Astrocyte (in vitro differentiated cells and primary cell): ENCODE data around the gene MICAL3. TPM values are rescaled to one million over a fixed set of nuclear protein-coding genes. Genes with fewer than 3 reads are reported as not detected.
A peak's percentile ranks its signal among the peaks of the same experiment; 100 is the strongest.

Source experiments
- DNase-seq: peaks from one replicate; pipeline ENCODE4 v3.0.0-alpha.2; 2010; ENCODE audit warnings: low read depth
- FAIRE-seq: peaks from 2 replicates; lab custom pipeline; 2011; peaks lifted over from hg19 to GRCh38; lab: Jason Lieb, UNC
- H2AFZ ChIP-seq: 2 replicates; pipeline ENCODE4 v1.6.0; 2012; ENCODE audit warnings: low read depth, low read length, inconsistent platforms
- H3K27ac ChIP-seq: 2 replicates; pipeline ENCODE4 v1.5.1; 2011; ENCODE audit warnings: low read depth, low read length, inconsistent platforms
- H3K27me3 ChIP-seq: 2 replicates; pipeline ENCODE4 v1.6.0; 2011; ENCODE audit warnings: low read length, inconsistent platforms; ENCODE audit not compliant: insufficient read depth
- H3K36me3 ChIP-seq: 2 replicates; pipeline ENCODE4 v1.5.1; 2011; ENCODE audit warnings: low read length, inconsistent platforms; ENCODE audit not compliant: insufficient read depth
- H3K4me1 ChIP-seq: 2 replicates; pipeline ENCODE4 v1.5.1; 2011; ENCODE audit warnings: low read length, inconsistent platforms; ENCODE audit not compliant: insufficient read depth
- H3K4me2 ChIP-seq: 2 replicates; pipeline ENCODE4 v1.6.0; 2012; ENCODE audit warnings: low read length, inconsistent platforms
- H3K4me3 ChIP-seq: 2 replicates; pipeline ENCODE4 v1.5.1; 2011; ENCODE audit warnings: low read depth, mild to moderate bottlenecking, low read length, inconsistent platforms; ENCODE audit not compliant: insufficient read depth
- H3K79me2 ChIP-seq: 2 replicates; pipeline ENCODE4 v1.6.0; 2012; ENCODE audit warnings: mild to moderate bottlenecking, low read length, inconsistent platforms; ENCODE audit not compliant: insufficient read depth
- H3K9ac ChIP-seq: 2 replicates; pipeline ENCODE4 v1.6.0; 2012; ENCODE audit warnings: mild to moderate bottlenecking, low read length, inconsistent platforms
- H3K9me3 ChIP-seq: 2 replicates; pipeline ENCODE4 v1.5.1; 2012; ENCODE audit warnings: low read depth, mild to moderate bottlenecking, low read length, inconsistent platforms; ENCODE audit not compliant: insufficient read depth
- H4K20me1 ChIP-seq: 2 replicates; pipeline ENCODE4 v1.6.0; 2012; ENCODE audit warnings: low read length, inconsistent platforms; ENCODE audit not compliant: insufficient read depth
- H3K27ac Mint-ChIP-seq: one replicate; pipeline ENCODE4 v1.8.0; 2021; ENCODE audit warnings: mild to moderate bottlenecking, mixed read lengths; ENCODE audit not compliant: unreplicated experiment
- H3K27me3 Mint-ChIP-seq: one replicate; pipeline ENCODE4 v1.8.0; 2021; ENCODE audit warnings: low read depth, mixed read lengths; ENCODE audit not compliant: unreplicated experiment
- H3K36me3 Mint-ChIP-seq: one replicate; pipeline ENCODE4 v1.8.0; 2021; ENCODE audit warnings: low read depth, mixed read lengths; ENCODE audit not compliant: unreplicated experiment
- H3K4me1 Mint-ChIP-seq: one replicate; pipeline ENCODE4 v1.8.0; 2021; ENCODE audit warnings: low read depth, mixed read lengths; ENCODE audit not compliant: unreplicated experiment
- H3K4me3 Mint-ChIP-seq: one replicate; pipeline ENCODE4 v1.8.0; 2021; ENCODE audit warnings: mild to moderate bottlenecking, moderate library complexity, mixed read lengths; ENCODE audit not compliant: unreplicated experiment
- H3K9me3 Mint-ChIP-seq: one replicate; pipeline ENCODE4 v1.8.0; 2021; ENCODE audit warnings: mild to moderate bottlenecking, mixed read lengths; ENCODE audit not compliant: unreplicated experiment
- CTCF ChIP-seq: IDR thresholded peaks from 2 replicates; pipeline ENCODE4 v1.5.1; 2011; ENCODE audit warnings: low read depth, mild to moderate bottlenecking, inconsistent platforms, low read length, moderate library complexity; ENCODE audit not compliant: insufficient read depth
- EZH2 ChIP-seq: IDR thresholded peaks from 2 replicates; pipeline ENCODE4 v1.6.1; 2012; ENCODE audit warnings: mild to moderate bottlenecking, low read length, inconsistent platforms; ENCODE audit not compliant: insufficient read depth
- total RNA-seq: library from RNA; stranded (reverse); gene quantifications from 2 replicates; pipeline ENCODE4 v1.2.1, GENCODE V29; 2021

MICAL3 gene
- total RNA-seq, 1 donor from 2014 or later: 113 TPM

- Mint-ChIP-seq H3K4me3 (no peak overlapping the region), H3K27ac (no peak overlapping the region), H3K36me3 (peaks cover 6% of the 10 kb centered on the region), H3K9me3 (peaks cover 2% of the 10 kb centered on the region), H3K4me1 (no peaks in the 10 kb centered on the region), H3K27me3 (peaks cover 3% of the 10 kb centered on the region)
- H3K9ac ChIP-seq: no peak overlapping the region
- H3K79me2 ChIP-seq: peaks cover 7% of the 10 kb centered on the region
- peaks cover 42% of the 10 kb centered on the region for H4K20me1 ChIP-seq
- H3K36me3 ChIP-seq: no peaks in the 10 kb centered on the region
- no peak for TF ChIP-seq EZH2
- no peak for TF ChIP-seq CTCF
- no peak overlapping the region for H3K27ac ChIP-seq
- FAIRE-seq: no peak
- DNase-seq: no peak
- H3K27me3 ChIP-seq: no peaks in the 10 kb centered on the region
- H3K9me3 ChIP-seq: no peaks in the 10 kb centered on the region
- no peaks in the 10 kb centered on the region for H3K4me1 ChIP-seq
- H3K4me2 ChIP-seq: no peak overlapping the region
- no peak overlapping the region for H2AFZ ChIP-seq
- no peak overlapping the region for H3K4me3 ChIP-seq
Observed at GRCh38 chr22:17746916-17747315, 277.4 kb downstream of the MICAL3 start.

GRCh38 chr22:17744430-17744829, 279.9 kb downstream of the MICAL3 start:
- H4K20me1 ChIP-seq: peaks cover 39% of the 10 kb centered on the region
- DNase-seq (no peak), FAIRE-seq (no peak)
- no peaks in the 10 kb centered on the region for H3K4me1 Mint-ChIP-seq
- H3K9me3 Mint-ChIP-seq: peaks cover 2% of the 10 kb centered on the region
- no peak overlapping the region for H3K4me3 Mint-ChIP-seq
- H3K9ac ChIP-seq: no peak overlapping the region
- H3K9me3 ChIP-seq: no peaks in the 10 kb centered on the region
- peaks cover 6% of the 10 kb centered on the region for H3K36me3 Mint-ChIP-seq
- H3K4me1 ChIP-seq: no peaks in the 10 kb centered on the region
- no peaks in the 10 kb centered on the region for H3K79me2 ChIP-seq
- peaks cover 3% of the 10 kb centered on the region for H3K27me3 Mint-ChIP-seq
- no peaks in the 10 kb centered on the region for H3K36me3 ChIP-seq
- H3K27me3 ChIP-seq: no peaks in the 10 kb centered on the region
- H3K4me3 ChIP-seq: no peak overlapping the region
- TF ChIP-seq CTCF (no peak), EZH2 (no peak)
- no peak overlapping the region for H3K27ac ChIP-seq
- H2AFZ ChIP-seq: no peak overlapping the region
- no peak overlapping the region for H3K4me2 ChIP-seq
- H3K27ac Mint-ChIP-seq: peak overlapping the region; percentile 34

GRCh38 chr22:17743661-17744411, 280.5 kb downstream of the MICAL3 start:
- H3K79me2 ChIP-seq: no peaks in the 10 kb centered on the region
- no peak overlapping the region for H2AFZ ChIP-seq
- H4K20me1 ChIP-seq: peaks cover 37% of the 10 kb centered on the region
- no peak for FAIRE-seq
- no peak overlapping the region for H3K4me3 Mint-ChIP-seq
- H3K9me3 ChIP-seq: no peaks in the 10 kb centered on the region
- no peak overlapping the region for H3K4me3 ChIP-seq
- H3K27me3 ChIP-seq: no peaks in the 10 kb centered on the region
- DNase-seq: no peak
- no peaks in the 10 kb centered on the region for H3K4me1 ChIP-seq
- TF ChIP-seq CTCF: no peak
- no peak for TF ChIP-seq EZH2
- H3K4me2 ChIP-seq: no peak overlapping the region
- H3K9ac ChIP-seq: no peak overlapping the region
- no peaks in the 10 kb centered on the region for H3K4me1 Mint-ChIP-seq
- peaks cover 6% of the 10 kb centered on the region for H3K36me3 Mint-ChIP-seq
- H3K9me3 Mint-ChIP-seq: peaks cover 2% of the 10 kb centered on the region
- peaks cover 3% of the 10 kb centered on the region for H3K27me3 Mint-ChIP-seq
- no peak overlapping the region for H3K27ac ChIP-seq
- no peak overlapping the region for H3K27ac Mint-ChIP-seq
- H3K36me3 ChIP-seq: no peaks in the 10 kb centered on the region
